ENCODE data around the gene CFAP57. TPM values are rescaled to one million over a fixed set of nuclear protein-coding genes. Genes with fewer than 3 reads are reported as not detected.

Gene CFAP57
- total and polyA plus RNA-seq, 9 of the 15 experiments (the other 6 are each of a cell fraction or from before 2014, with no cell fraction given), result 0.04 to 0.22 (median 0.07) TPM; not detected in 3

- TF ChIP-seq MGA (IDR thresholded peaks at IDR 0.05) (no peak; the same call in none of the 2 replicates), ZNF408 (CRISPR knock-in tag; IDR thresholded peaks at IDR 0.05; ENCODE audit: low read depth) (no peak), SUPT5H (IDR thresholded peaks at IDR 0.05) (peak; percentile 90), KHSRP (IDR thresholded peaks at IDR 0.05) (no peak), TCF15 (CRISPR knock-in tag; IDR thresholded peaks at IDR 0.05) (no peak; the same call in 1 of the 2 replicates), ZNF3 (CRISPR knock-in tag; IDR thresholded peaks at IDR 0.05) (no peak), ZNF668 (CRISPR knock-in tag; IDR thresholded peaks at IDR 0.05) (no peak), DLX4 (CRISPR knock-in tag; IDR thresholded peaks at IDR 0.05) (no peak), RBM22 (IDR thresholded peaks at IDR 0.05; ENCODE audit: low read depth, low read length, poor library complexity, severe bottlenecking) (peak; percentile 83), ELF1 (tag; IDR thresholded peaks at IDR 0.05) (peak; percentile 98), RBBP5 (IDR thresholded peaks at IDR 0.05; ENCODE audit: borderline replicate concordance, insufficient read depth, low read length, poor library complexity, severe bottlenecking) (peak; percentile 95), CAMTA2 (CRISPR knock-in tag; conservative IDR thresholded peaks at IDR 0.05) (no peak), CHD1 (IDR thresholded peaks at IDR 0.05; ENCODE audit: low read length) (no peak), NKRF (IDR thresholded peaks at IDR 0.05; ENCODE audit: borderline replicate concordance) (peak; percentile 99)
These were observed at the start of gene CFAP57, which contains the start of gene EBNA1BP2 (continued) for GRCh38 chr1:43171876-43172526.

All from K562 (cell line).